PC-9 (cell line): Measurements from ENCODE around the gene REPS1. TPM values are rescaled to one million over a fixed set of nuclear protein-coding genes. Genes with fewer than 3 reads are reported as not detected.

Experiments
- BruUV-seq: library from RNA; stranded (reverse); fragments of 400-500 nt; replicated peaks from 2 replicates; lab custom pipeline; 2021; lab: Mats Ljungman, UMichigan
- CTCF ChIA-PET: fragments of 300-600 bp; sonication (Branson Sonifier 250); formaldehyde crosslinking; loops from one replicate; lab custom pipeline; 2022; ENCODE audit warnings: antibody characterized with exemption; lab: Charles Lee
- POLR2A ChIA-PET: fragments of 300-600 bp; sonication (Branson Sonifier 250); formaldehyde crosslinking; loops from one replicate; lab custom pipeline; 2022; ENCODE audit warnings: antibody characterized with exemption; ENCODE audit not compliant: unreplicated experiment; lab: Charles Lee
- DNase-seq, 2 experiments: peaks; one replicate each; pipeline versions ENCODE4 v3.0.0 to v3.0.0-alpha.2; 2015 to 2022; ENCODE audit warnings: mixed read lengths in 1 of 2
- H2AFZ ChIP-seq: fragments of 200-600 bp; sonication (generic); 2 replicates; pipeline ENCODE4 v1.8.1; 2017; ENCODE audit warnings: antibody characterized with exemption
- H3F3A ChIP-seq: fragments of 200-600 bp; sonication (generic); 2 replicates; pipeline ENCODE4 v1.8.1; 2017; ENCODE audit warnings: antibody characterized with exemption, mild to moderate bottlenecking, low read depth; ENCODE audit not compliant: insufficient read depth
- H3K27ac ChIP-seq: fragments of 200-600 bp; sonication (generic); 2 replicates; pipeline ENCODE4 v1.6.1; 2016; ENCODE audit warnings: mixed run types
- H3K27me3 ChIP-seq: fragments of 200-600 bp; sonication (generic); 2 replicates; pipeline ENCODE4 v1.6.1; 2016; ENCODE audit warnings: low read depth, mixed run types; ENCODE audit not compliant: insufficient read depth
- H3K36me3 ChIP-seq: fragments of 200-600 bp; sonication (generic); 2 replicates; pipeline ENCODE4 v1.6.1; 2016; ENCODE audit warnings: low read depth, mixed run types
- H3K4me1 ChIP-seq: fragments of 200-600 bp; sonication (generic); replicated peaks from 2 replicates; pipeline ENCODE4 v1.6.1; 2016; ENCODE audit warnings: mixed run types; ENCODE audit not compliant: insufficient read depth
- H3K4me2 ChIP-seq: fragments of 200-600 bp; sonication (generic); 2 replicates; pipeline ENCODE4 v1.6.1; 2017; ENCODE audit warnings: mixed run types
- H3K4me3 ChIP-seq: fragments of 200-600 bp; sonication (generic); 2 replicates; pipeline ENCODE4 v1.6.1; 2016; ENCODE audit warnings: mixed run types
- H3K79me2 ChIP-seq: fragments of 200-600 bp; sonication (generic); 2 replicates; pipeline ENCODE4 v1.6.1; 2017; ENCODE audit warnings: low read depth, mixed run types
- H3K9me2 ChIP-seq: fragments of 200-600 bp; sonication (generic); 2 replicates; pipeline ENCODE4 v1.8.1; 2017; ENCODE audit warnings: mild to moderate bottlenecking; ENCODE audit not compliant: insufficient read depth
- H3K9me3 ChIP-seq: fragments of 200-600 bp; sonication (generic); 2 replicates; pipeline ENCODE4 v1.8.1; 2016; ENCODE audit warnings: low read depth; ENCODE audit not compliant: insufficient read depth
- H4K20me1 ChIP-seq: fragments of 200-600 bp; sonication (generic); 2 replicates; pipeline ENCODE4 v1.8.1; 2017; ENCODE audit not compliant: insufficient read depth
- CTCF ChIP-seq: fragments of 200-600 bp; sonication (generic); conservative IDR thresholded peaks from 2 replicates; pipeline ENCODE4 v1.6.1; 2017; ENCODE audit warnings: mixed run types, antibody characterized with exemption, mild to moderate bottlenecking, moderate library complexity
- EZH2 ChIP-seq: fragments of 200-600 bp; sonication (generic); IDR thresholded peaks from 2 replicates; pipeline ENCODE4 v1.8.0; 2017; ENCODE audit warnings: antibody characterized with exemption, low read depth
- intact Hi-C: fragments of 100-400 bp; cut with micrococcal nuclease; formaldehyde crosslinking; loops from one replicate; pipeline ENCODE4 v1.10.0; 2022; ENCODE audit not compliant: unreplicated experiment
- total RNA-seq: library from RNA; stranded (reverse); gene quantifications from 2 replicates; pipeline ENCODE4 v1.2.3, GENCODE V29; 2021

The REPS1 gene
- total RNA-seq, 1 experiment from 2014 or later, result 39.6 TPM

DNA sequence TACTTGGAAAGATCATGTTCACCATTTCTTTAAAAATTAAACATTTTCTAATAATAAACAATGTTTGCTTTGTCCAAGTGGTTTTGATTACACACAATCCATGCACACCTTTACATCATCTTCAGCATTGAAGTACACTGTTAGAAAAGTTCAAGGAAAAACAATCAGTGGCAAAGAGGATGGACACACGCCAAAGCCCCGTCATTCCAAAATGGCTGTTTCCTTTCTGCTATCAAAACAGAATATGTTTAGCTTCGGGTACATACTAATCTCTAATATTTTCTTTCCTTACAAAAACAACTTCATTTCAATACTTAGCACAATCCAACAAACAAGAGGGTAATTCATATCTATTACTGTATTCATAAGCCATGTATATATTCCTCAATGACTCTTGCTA is 24.5 kb downstream of the REPS1 start:
- H3K79me2 ChIP-seq, result peaks cover 96% of the 10 kb centered on the region
- intact Hi-C loops, result no loop called here
- no peaks in the 10 kb centered on the region; the same call in 1 of the 2 replicates for H3K9me3 ChIP-seq
- H3K27ac ChIP-seq, result no peak overlapping the region
- H2AFZ ChIP-seq, result no peak overlapping the region
- H3K4me3 ChIP-seq, result no peak overlapping the region
- H3K36me3 ChIP-seq, result no peaks in the 10 kb centered on the region
- H3K4me1 ChIP-seq, result no peaks in the 10 kb centered on the region
- no peaks in the 10 kb centered on the region for H3K27me3 ChIP-seq
- no peaks in the 10 kb centered on the region; the same call in 1 of the 2 replicates for H3F3A ChIP-seq
- BruUV-seq, result no TSS peak
- POLR2A ChIA-PET, result no interaction called here
- TF ChIP-seq EZH2, result no peak
- no peak for TF ChIP-seq CTCF
- H3K9me2 ChIP-seq, result no peaks in the 10 kb centered on the region
- CTCF ChIA-PET, result no interaction called here
- 0 out of 2 replicates have a peak, but pooled peaks cover 10% of the 10 kb centered on the region for H4K20me1 ChIP-seq
- H3K4me2 ChIP-seq, result no peak overlapping the region
- no peak for DNase-seq

DNA sequence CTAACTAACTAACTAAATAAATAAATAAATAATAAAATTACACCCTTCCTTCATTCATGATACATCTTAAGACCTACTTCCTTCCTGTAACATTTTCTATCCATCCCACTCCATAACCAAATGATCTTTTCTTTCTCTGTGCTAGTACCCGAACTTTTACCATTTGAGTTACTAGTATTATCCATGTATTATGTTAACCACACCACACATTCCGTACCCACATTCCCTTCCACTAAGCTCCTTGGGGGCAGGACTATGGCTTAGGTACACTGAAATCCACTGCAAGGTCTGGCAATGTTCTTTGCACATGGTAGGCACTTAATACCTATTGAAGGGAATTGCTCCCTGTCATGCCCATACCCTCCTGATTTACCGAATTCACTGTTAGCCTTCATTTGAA is 24.9 kb downstream of the REPS1 start:
- Histone ChIP-seq H3K27ac (no peak overlapping the region), H2AFZ (no peak overlapping the region), H4K20me1 (0 out of 2 replicates have a peak, but pooled peaks cover 6% of the 10 kb centered on the region), H3K9me2 (no peaks in the 10 kb centered on the region), H3K4me2 (no peak overlapping the region), H3K4me3 (no peak overlapping the region), H3K4me1 (no peaks in the 10 kb centered on the region), H3K9me3 (no peaks in the 10 kb centered on the region), H3K36me3 (no peaks in the 10 kb centered on the region), H3F3A (no peaks in the 10 kb centered on the region; the same call in 1 of the 2 replicates), H3K27me3 (no peaks in the 10 kb centered on the region), H3K79me2 (peaks cover 96% of the 10 kb centered on the region)
- ChIA-PET POLR2A (no interaction called here), CTCF (no interaction called here)
- no peak for DNase-seq
- TF ChIP-seq CTCF, result no peak
- TF ChIP-seq EZH2, result no peak
- intact Hi-C loops, result no loop called here
- no TSS peak for BruUV-seq

- Histone ChIP-seq H3K27me3 (no peaks in the 10 kb centered on the region), H3K36me3 (no peaks in the 10 kb centered on the region), H3K9me2 (no peaks in the 10 kb centered on the region), H4K20me1 (peaks cover 12% of the 10 kb centered on the region), H3K4me1 (no peaks in the 10 kb centered on the region), H3F3A (no peaks in the 10 kb centered on the region; the same call in 1 of the 2 replicates), H3K79me2 (peaks cover 95% of the 10 kb centered on the region), H2AFZ (no peak overlapping the region), H3K27ac (no peak overlapping the region), H3K4me2 (no peak overlapping the region), H3K4me3 (no peak overlapping the region), H3K9me3 (no peaks in the 10 kb centered on the region)
- TF ChIP-seq CTCF (no peak), EZH2 (no peak)
- no peak for DNase-seq
- no TSS peak for BruUV-seq
- intact Hi-C loops, result no loop called here
- POLR2A ChIA-PET, result interaction anchor here (0.6 kb wide), 1 partner anchor 216 kb away, joined by 11 read pairs; no protein-coding TSS in a partner anchor
- CTCF ChIA-PET, result no interaction called here
Observed at GRCh38 chr6:138959521-138959920, 28.5 kb downstream of the REPS1 start.
